ENCODE data around the gene PRR22.
"Not testable (repeated sequence)": the region's sequence is repeated elsewhere in the genome, so short reads cannot be mapped to it uniquely, and the experiment has no call there.

Gene PRR22

DNA sequence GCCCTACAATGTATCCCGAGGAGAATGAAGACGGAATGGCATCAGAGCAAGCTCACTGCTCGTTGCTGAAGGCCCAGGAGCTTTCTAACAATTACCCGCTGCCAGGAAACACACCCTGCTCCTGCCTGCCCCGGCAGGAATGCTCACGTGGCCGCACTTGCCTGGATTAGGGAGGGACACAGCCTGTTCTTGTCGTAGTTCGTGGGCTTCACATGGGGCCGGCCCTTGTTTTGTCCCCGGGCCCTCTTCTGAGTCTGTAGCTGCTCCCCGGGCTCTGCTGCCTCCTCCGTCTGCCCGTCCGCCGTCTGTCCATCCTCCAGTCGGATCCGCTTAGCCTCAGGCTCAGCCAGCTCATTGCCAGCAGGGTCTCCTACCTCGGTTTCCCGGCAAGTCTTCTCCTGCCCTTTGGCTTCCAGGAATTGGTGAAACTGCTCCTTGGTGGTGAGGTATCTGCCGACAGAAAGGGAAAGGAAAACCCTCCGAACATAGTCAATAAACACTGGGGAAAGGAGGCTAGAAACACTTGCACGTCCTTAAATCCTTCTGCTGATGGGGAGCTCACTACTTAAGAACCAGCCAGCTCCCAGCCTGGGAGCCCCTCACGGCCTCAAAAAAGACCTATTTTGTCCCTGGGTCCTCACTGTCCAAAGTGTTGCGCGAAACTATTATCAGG is 5.5 kb upstream of the PRR22 start:
- DNase-seq: no peak

DNA sequence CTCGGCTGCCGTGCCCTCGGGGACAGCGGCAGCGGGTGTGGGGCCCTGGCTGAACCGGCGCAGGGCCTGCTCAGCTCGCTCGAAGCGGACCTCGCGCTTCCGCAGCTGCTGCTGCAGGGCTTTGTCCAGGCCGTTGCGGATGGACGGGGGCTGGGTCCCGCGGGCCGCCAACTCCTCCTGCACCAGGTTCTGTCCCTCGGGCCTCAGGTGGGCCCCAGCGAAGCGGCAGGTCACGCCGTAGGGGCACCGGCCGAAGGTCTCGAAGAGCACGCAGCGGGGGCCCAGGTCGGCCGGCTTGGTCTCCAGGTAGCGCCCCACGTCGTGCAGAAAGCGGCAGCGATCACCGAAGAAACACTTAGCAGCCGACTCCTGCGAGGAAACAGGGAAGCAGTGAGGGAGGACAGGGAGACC is 4.8 kb upstream of the PRR22 start:
- DNase-seq: no peak

DNA sequence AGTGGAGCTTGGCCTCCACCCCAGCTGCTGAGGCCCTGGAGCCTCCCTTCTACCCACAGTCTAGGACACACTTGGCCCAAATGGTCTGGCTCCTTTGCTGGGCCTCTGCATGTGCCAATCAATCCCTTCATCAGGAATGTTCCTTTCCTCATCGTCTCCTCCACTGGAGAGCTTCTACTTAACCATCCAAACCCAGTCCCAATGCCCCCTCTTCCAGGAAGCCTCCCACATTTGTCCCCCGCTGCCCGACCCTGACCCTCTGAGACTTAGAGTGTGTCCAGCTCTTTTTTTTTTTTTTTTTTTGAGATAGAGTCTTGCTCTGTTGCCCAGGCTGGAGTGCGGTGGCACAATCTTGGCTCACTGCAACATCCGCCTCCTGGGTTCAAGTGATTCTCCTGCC is 3.9 kb upstream of the PRR22 start:
- DNase-seq: no peak

DNA sequence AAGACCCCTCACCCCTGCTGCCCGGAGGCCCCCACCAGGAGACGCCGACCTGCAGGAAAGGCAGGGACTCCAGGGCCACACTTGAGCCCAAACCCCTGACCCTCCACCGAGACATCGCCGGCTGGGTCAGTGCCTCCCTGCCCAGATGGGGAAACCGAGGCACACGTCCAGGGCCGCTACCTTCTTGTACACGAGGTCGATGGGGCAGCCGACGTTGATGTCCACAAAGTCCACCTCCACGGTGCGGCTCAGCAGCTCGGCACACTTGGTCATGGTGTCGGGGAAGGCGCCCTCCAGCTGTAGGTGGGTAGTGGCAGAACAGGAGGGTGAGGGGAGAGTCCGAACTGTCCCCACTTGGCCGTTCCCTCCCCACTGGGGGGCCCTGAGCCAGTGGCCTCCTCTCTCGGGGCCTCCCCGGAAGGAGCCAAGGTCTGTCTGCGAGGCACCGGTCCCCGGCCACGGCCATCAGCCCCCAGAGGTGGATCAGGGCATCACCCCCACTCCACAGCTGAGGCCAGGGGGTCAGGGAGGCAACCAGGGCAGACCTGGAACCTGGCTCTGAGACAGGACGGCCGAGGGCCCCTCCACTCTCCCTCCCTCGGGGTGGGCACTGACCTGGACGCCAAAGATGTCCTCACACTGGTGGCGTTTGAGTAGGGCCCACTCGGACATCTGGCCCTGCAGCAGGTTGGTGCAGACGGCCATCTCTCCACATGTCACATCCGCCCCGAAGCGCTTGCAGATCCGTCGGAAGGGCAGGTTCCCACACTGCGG is 3.0 kb upstream of the PRR22 start:
- DNase-seq: no peak

DNA sequence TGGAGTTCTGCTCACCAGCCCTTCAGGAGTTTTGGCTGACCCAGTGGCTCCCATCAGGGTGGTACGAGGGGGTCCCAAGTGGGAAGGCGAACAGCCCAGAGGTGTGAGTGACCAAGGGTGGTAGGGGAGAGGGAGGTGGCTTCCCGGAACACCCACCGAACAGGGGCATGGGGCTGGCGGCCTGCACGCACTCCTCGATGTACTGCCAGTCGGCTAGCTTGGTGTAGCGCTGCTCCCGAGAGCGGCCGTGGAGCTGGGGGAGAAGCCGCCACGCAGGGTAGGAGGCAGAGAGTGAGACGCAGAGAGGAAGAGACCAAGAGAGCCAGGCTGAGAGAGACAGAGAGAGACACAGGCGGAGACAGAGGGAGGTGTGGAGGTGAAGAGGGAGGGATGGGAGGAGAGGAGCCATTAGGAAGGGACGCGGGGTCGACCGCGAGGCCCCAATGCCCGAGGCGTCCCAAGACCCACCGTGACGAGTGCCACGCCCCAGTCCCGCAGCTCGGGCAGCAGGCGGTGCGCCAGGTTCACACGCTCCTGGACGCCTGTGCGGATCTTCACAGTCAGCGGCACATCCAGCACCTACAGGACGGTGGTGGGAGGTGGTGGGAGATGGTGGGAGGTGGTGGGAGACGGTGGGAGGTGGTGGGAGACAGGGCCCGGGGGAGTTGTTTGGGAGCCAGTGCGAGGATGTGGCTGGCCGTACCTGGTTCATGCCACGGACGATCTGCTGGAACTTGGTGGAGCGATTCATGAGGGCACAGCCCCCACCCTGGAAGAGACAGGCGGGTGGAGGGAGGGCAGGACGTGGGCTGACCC is 2.3 kb upstream of the PRR22 start:
- no peak for DNase-seq

DNA sequence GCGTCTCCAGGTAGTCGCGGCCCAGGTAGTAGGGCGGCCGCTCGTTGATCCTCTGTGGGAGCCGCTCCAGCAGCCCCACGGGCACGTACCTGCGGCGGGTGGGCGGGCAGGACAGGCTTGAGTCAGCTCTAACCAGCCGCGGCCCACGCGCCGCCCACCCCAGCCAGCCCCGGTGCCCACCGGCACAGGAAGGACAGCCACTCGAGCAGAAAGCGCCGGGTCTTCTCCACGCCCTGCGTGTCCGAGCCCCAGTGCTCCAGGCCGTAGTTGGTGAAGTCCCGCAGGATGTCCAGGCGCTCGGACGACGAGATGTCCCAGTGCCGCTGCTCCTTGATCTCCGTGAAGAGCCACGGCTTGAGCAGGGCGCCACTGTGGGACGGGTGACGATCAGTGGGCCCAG is 877 bp upstream of the PRR22 start:
- DNase-seq: no peak

DNA sequence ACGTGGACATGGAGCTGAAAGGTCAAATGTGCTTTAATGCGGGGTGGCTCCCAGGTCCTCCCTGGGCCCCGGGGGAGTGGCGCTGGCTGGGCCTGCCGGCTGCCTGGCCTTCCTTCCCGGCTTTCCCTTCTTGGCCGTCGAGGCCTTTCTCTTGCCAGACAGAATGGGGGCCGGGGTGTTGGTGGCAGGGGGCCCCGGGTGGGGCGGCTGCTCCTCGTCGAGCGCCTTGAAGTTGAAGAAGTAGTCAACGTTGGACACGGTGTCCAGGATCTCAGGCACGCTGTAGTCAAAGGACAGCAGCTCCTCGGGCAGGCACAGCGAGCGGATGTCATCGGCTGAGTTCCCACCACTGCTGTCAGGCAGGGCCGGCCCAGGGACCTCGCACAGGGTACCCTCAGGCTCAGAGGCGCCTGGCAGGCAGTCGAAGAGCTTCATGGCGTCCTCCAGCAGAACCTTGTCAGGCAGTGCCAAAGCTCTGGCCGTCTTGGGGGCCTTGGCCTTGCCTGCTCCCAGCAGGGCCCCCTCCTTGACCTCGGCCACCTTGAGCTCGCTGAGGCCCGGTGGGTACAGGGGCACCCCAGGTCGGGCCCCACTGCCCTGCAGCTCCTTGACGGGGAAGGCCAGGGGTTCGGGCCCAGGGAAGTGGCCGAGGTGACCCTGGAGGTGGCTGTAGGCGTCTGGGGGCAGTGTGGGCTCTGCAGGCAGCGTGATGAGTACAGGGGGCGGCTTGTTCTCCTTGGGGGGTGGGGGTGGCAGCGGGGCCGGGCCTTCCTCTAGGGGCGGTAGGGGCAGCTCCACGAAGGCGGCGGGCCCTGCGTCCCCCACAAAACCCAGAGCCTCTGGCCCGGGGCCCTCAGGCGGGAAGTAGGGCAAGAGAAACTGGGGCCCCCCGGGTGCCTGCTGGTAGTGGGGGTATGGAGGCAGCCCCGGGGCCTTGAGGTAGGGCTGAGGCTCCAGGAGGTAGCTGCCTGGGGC is 1.3 kb downstream of the PRR22 start:
- DNase-seq: no peak

DNA sequence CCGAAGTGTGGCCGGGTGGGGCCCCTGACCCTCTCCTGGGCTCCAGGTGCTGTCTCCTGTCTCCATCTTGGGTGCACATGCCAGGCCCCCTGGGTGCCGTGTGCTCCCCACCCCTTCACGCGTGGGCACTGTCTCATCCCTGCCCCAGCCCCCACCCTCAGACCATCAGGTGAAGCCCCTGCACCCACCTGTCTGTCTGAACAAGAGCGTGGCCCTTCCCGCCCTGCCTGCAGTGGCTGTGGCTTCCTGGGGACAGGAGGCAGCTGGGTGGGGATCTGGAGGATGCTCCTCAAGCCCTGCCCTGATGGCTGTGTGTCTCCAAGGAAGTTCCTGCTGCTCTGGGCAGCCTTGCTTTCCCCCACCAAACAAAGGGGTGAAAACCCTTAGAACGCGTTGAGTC is 2.2 kb downstream of the PRR22 start:
- no peak for DNase-seq

DNA sequence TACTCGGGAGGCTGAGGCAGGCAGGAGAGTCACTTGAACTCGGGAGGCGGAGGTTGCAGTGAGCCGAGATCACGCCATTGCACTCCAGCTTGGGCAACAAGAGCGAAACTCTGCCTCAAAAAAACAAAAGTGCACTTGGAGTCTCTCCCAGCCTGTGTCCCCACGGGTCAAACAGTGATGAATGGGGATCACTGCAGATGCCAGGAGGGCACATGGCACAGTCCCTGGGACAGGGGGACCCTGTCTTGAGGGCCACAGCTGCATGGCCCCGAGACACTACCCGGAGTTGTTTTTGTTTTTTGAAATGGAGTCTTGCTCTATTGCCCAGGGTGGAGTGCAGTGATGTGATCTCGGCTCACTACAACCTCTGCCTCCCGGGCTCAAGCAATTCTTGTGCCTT is 3.6 kb downstream of the PRR22 start:
- not testable (repeated sequence) for DNase-seq

DNA sequence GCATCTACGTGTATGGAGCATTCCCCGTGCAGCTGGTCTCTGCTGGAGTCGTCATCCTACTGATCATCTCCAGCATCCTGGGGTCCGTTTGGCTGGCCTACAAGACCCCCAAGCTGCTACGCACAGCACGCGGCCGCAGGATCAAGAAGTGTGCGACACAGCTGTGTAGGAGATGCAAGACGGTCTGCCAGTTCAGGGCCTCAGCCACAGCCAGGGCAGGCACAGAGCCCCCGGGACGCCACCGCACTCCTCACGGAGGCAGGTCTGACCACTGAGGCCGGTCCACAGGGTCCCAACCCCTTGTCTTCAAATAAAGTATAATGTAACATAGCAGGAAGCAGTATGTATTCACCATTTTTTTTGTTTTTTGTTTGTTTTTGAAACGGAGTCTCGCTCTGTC is 6.1 kb downstream of the PRR22 start:
- no peak for DNase-seq

DNA sequence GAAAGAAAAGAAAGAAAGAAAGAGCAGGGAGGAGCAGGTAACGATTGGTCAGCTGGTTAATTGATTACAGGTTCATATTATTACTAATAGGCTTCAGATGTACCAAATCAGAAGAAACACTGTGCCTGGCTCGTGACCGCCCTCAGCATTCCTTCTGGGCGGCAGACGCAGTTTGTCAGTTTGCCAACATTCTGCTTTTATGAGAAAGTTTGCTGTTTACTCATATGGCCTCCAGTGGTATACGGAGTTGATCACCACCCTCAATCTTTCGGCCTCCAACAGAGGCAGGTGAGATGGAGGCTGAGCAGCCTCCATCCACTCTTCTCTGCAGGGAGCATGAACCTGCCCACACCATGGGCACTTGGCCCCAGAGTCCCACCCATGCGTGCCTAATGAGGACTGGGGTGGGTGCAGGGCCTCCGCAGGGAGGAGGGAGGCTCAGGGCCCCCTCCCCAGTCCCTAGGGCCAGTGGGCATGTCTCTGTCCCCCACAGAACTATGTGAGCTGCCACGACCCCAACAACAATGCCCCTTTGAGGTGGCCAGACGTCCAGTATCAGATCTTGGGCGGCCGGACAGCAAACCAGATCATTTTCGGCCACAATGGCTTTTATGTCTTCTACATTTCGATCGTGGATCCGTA is 8.8 kb downstream of the PRR22 start:
- DNase-seq: no peak

DNA sequence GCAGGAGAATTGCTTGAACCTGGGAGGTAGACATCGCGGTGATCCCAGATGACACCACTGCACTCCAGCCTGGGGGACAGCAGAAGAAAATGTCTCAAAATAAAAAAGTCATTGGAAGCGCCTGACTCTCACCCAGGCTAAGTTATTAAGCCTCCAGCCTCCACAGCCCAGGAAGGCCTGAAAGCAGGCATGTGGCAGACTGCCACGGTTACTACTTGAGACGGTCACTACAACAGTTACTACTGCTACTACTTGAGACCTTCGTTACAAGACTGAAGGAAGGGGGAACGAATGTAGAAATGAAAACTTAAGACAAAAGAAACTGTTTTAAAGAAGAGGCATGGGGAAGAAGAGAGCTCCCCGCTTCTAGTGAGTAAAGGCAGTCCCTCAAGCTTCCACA is 9.6 kb downstream of the PRR22 start:
- DNase-seq: no peak

DNA sequence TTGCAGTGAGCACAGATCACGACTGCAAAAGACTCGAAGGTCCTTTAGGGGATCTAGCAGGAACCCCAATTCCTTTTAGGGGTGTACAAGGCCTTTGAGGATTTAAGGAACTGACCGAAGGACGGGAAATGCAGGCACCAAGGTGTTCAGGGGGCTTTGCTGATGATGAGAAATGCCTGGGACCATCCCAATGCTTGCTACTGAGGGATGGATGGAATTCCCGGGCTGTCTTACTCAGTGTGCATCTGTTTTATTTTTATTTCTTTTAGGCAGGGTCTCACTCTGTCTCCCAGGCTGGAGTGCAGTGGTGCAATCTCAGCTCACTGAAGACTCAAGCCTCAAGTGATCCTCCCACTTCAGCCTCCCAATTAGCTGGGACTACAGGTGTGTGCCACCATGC is 11.3 kb downstream of the PRR22 start:
- DNase-seq: no peak

DNA sequence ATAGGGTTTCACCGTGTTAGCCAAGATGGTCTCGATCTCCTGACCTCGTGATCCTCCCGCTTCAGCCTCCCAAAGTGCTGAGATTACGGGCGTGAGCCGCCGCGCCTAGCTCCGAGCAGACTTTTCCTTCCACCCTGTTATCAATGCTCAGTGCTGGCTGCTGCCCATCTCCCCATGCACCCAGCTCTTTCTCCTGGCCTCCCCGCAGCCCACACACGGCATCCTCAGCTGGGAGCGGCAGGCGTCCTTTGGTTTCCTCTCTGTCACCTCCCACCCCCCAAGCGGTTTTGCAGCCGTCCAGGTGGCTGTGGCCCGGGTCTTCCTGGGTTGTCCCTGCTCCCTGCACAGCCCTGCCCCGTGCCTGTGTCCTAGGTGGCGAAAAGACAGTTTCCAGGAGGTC is 12.1 kb downstream of the PRR22 start:
- no peak for DNase-seq

DNA sequence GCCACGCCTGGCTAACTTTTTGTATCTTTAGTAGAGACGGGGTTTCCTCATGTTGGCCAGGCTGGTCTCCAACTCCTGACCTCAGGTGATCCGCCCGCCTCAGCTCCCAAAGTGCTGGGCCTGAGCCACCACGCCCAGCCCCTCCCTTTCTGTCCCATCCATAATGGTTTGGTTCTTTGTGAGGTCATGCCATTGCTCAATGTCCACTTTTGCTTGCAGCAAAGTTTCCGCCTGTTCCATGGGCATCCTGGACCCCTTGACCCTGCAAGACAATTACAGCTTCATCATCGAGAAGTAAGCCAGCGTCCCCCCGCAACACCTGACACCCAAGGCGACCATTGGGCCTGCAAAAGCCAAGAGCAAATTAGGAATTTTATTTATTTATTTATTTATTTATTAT is 16.6 kb downstream of the PRR22 start:
- DNase-seq: no peak

DNA sequence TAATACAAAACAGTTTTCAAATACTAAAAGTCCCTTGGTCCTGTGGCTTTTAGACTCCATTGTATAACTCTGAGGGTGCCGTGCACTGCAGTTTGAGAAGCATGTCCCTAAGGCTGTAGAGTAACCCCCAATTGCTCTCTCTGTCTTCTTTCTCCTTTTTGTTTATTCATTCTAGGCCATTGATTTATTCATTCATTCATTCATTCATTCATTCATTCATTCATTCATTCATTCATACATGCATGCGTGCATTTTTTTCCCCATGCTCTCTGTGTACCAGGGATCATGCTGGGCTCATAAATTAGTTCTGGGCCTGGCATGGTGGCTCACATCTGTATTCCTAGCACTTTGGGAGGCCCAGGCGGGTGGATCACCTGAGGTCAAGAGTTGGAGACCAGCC is 19.3 kb downstream of the PRR22 start:
- no peak for DNase-seq

DNA sequence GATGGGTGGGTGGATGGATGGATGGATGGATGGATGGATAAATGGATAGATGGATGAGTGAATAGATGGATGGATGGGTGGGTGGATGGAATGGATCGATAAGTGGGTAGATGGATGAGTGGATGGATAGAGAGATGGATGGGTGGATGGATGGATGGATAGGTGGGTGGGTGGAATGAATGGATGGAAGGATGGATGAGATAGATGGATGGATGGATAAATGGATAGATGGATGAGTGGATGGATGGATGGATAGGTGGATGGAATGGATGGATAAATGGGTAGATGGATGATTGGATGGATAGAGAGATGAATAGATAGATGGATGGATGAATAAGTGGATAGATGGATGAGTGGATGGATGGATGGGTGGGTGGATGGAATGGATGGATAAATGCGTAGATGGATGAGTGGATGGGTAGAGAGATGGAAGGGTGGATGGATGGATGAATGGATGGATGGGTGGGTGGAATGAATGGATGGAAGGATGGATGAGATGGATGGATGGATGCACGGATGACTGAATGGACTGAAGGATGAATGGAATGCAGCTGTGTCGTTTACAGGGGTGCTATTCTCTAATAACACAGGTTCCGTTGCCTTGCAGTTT is 21.8 kb downstream of the PRR22 start:
- DNase-seq: no peak

DNA sequence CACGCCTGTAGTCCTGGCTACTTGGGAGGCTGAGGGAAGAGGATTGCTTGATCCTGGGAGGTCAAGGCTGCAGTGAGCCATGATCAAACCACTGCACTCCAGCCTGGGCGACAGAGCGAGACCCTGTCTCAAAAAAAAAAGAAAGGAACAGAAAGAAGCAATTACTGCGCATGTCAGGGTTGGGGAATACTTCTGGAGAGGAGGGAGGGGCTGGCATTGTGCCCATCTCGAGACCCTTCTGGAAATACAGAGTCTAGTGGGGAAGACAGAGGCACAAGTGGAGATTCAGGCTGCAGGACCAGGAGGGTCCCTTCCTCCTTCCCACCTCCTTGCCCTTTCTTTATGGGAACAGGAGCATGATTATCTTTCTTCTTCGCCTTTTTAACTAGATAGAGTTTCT is 30.8 kb downstream of the PRR22 start:
- DNase-seq: no peak

DNA sequence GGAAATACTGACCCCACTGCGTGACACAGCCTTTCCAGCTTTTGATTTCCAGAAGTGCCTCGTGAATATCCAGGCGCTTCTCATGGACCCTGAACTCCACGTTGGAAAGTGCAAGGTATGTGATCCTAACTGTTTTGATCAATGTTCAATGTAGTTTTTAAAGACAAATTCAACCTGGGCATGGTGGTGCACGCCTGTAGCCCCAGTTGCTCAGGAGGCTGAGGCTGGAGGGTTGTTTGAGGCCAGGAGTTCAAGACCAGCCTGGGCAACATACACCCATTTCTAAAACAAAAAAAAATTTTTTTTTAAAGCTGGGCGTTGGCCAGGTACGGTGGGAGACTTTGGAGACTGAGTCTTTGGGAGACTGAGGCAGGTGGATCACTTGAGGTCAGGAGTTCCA is 32.8 kb downstream of the PRR22 start:
- no peak for DNase-seq

DNA sequence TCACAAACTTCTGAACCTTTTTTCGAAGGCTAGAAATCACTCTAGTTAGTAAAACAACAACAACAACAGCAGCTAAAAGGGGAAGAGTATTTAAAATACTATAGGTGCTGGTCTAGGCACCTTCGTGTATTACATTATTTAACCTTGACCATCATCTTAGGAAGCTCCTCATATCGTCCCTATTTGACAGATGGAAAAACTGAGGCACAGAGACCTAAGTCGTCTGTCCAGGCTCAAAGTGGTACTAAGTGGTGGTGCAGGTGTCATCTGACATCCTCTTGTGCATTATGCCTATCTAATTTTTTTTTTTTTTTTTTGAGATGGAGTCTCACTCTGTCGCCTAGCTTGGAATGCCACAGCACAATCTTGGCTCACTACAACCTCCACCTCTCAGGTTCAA is 35.0 kb downstream of the PRR22 start:
- no peak for DNase-seq

DNA sequence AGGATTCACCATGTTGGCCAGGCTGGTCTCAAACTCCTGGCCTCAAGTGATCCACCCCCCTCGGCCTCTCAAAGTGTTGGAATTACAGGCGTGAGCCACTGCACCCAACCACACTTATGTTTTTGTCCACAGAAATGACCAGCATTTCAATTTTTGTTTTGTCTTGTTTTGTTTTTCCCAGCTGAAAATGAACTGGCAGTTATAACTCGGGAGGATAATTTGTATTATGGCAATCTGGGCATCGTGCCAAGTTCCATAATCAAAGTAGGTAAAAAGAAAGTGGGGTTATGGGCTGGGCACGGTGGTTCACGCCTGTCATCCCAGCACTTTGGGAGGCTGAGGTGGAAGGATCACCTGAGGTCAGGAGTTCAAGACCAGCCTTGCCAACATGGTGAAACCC is 35.6 kb downstream of the PRR22 start:
- not testable (repeated sequence) for DNase-seq

DNA sequence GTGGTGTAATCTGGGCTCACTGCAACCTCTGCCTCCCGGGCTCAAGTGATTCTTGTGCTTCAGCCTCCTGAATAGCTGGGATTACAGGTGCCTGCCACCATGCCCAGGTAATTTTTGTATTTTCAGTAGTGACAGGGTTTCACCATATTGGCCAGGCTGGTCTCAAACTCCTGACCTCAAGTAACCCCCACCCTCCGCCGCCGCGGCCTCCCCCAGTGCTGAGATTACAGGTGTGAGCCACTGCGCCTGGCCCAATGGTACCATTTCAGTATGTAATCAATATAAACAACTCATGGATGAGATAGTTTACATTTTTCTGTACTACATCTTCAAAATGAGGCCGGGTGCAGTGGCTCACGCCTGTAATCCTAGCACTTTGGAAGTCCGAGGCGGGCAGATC is 39.5 kb downstream of the PRR22 start:
- DNase-seq: not testable (repeated sequence)
